ENCODE measurements around the gene CHD9NB.
A peak's percentile ranks its signal among the peaks of the same experiment; 100 is the strongest.
"Not testable (repeated sequence)": the region's sequence is repeated elsewhere in the genome, so short reads cannot be mapped to it uniquely, and the experiment has no call there.

Gene CHD9NB

DNA sequence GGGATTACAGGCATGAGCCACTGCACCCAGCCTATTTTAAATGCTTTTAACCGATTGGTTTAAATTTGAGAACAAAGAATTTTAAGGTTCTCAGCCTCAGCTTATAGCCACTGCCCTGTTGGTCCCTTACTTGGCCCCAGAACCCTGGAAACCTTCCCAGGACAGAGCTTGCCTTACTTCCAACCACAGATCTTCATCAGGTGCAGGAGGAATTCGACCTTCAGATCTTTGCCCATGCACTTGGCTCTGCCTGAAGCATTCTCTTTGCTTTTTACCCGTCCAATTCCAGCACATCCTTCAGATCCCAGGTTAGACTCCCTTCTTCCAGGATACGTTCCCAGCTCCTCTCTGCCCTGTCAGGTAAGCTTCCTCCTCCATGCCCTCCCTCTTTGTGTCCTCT, 29.8 kb upstream of the CHD9NB start:
- DNase-seq: no peak

GRCh38 chr16:53081686-53082407, 29.1 kb upstream of the CHD9NB start:
- DNase-seq: no peak

GRCh38 chr16:53081032-53081424, 28.3 kb upstream of the CHD9NB start:
- DNase-seq: no peak

- DNase-seq: no peak
These were observed 27.8 kb upstream of the CHD9NB start for GRCh38 chr16:53080345-53081031.

DNA sequence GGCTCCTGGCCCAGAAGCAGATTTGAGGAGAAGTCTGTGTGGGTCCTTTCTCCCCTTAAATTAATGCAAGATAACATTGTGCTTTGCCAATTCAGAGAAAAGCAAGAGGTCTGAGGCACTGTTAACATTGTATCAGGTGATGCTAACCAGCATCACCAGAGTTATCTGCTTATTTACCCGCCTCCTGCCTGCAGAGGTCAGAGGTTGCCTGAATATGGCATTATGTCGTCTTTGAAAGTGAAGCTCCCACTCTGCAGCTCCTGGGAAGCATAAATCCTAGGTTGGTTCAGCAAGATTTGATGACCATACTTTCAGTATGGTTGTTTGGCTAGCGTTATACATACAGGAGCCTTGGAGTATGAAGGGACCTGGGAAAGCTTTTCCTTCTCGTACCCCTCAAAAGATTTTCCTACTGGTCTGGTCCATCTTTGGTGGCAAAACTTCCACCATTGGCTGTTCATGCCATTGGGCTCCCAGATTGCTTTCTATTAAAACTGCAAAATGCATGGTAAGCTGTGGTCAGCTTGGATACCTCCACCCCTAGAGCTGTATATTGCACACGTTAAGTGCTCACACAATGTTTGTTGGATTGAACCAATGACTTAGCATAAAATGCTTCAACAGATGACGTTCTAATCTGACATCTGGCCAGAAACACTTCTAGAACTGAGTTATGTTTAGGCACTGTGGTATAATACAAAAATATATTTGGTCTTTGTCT, 26.2 kb upstream of the CHD9NB start:
- DNase-seq: no peak

DNA sequence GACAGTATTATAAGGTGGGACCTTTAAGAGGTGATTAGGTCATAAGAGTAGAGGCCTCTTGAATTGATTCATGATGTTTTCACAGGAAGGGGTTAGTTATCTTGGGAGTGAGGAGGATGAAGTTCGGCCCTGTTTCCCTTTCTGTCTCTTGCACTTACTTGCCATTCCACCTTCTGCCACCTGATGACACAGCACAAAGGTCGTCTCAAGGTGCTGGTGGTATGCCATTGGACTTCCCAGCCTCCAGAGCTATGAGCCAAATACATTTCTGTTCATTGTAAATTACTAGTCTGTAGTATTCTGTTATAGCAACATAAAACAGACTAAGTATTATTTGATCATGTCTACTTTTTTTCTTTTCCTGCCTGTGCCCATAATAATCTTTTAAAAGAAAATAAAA, 25.6 kb upstream of the CHD9NB start:
- DNase-seq: no peak

- not testable (repeated sequence) for DNase-seq
These were observed 22.8 kb upstream of the CHD9NB start for GRCh38 chr16:53075461-53075860.

- not testable (repeated sequence) for DNase-seq
These were observed 21.6 kb upstream of the CHD9NB start for GRCh38 chr16:53074296-53074695.

GRCh38 chr16:53073022-53073421, 20.3 kb upstream of the CHD9NB start:
- DNase-seq: no peak

DNA sequence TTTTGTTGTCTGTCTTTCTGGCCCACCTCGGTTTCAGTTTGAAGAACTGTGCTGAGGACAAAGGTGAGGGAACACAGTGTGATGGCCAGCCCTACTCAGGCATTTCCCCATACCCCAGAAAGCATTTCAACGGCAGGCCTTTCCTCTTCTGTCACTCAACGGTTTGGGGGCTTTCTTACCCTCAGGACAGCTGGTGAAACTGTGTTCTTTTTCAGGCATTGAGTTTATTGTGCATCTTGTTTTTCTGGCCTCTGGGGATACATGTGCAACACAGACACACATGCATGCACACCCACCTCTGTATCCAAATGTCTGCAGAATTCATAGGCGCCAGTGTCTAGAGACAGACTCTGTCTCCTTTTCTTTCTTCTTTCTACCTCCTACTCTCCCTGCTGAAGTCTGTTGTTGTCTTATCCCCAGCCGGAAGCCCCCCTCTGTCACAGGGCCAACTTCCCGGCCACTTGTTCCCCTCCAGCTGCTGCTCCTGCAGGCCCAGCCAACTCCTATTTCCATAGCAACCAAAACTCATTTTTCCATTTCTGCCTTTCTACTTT, 19.1 kb upstream of the CHD9NB start:
- no peak for DNase-seq

GRCh38 chr16:53069772-53070171, 17.1 kb upstream of the CHD9NB start:
- no peak for DNase-seq

- DNase-seq: no peak
These were observed 15.7 kb upstream of the CHD9NB start for GRCh38 chr16:53068423-53068833.

DNA sequence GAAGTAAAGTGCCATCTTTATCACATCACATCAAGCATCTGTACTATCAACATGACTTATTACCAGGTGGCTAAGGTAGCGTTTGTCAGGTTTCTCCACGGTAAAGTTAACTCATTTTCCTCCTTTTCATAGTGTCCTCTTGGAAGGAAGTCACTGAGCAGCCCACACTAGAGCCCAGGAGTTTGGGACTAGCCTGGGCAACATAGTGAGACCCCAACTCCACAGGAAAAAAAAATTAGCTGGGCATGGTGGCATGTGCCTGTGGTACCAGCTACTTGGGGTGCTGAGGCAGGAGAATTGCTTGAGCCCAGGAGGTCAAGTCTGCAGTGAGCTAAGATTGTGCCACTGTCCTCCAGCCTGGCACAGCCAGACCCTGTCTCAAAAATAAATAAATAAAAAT, 15.0 kb upstream of the CHD9NB start:
- no peak for DNase-seq

DNA sequence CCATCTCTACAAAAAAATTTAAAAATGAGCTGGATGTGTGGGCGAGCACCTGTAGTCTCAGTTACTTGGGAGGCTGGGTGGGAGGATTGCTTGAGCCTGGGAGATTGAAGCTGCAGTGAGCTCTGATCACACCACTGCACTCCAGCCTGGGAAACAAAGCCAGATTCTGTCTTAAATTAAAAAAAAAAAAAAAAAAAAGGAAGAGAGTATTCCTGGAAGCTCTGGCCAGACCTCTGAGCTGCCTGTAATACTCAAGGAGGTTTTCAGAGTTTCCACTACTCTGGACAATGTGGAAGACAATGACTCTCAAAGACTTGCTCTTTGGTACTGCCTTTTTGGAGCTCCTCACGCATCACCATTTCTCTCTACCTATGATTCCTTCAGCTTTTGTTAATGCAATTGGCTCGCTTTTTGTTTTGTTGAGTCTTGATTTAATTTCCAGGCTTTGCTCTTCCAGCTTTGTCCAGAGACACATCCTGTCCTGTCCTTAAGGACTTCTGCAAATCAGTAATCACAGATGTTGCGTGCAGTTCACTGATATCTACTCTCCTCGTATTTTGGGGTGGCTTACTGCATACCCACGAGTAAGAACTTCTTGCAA, 12.9 kb upstream of the CHD9NB start:
- no peak for DNase-seq

- no peak for DNase-seq
These were observed 11.4 kb upstream of the CHD9NB start for GRCh38 chr16:53064081-53064578.

GRCh38 chr16:53061701-53062159, 9.0 kb upstream of the CHD9NB start:
- peak in 1 of 2 donors; percentile 23 for DNase-seq

DNA sequence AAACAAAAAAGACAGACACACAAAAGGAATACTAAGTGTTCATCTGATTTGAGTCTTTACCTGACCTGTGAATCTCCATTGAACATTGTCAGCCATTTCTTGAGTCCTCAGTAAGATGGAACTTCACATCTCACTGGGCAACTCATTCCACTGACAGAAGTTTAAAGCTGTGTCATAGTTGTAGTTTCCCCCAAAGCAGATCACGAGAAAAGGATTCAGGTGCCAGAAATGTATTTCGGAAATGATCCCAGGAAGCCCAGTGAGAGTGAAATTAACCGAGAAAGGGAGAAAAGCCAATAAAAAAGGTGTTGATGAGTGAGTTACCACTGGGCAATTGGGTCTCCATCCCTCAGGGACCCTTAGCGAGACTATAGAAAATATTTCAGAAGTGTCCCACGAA, 8.6 kb upstream of the CHD9NB start:
- no peak for DNase-seq

DNA sequence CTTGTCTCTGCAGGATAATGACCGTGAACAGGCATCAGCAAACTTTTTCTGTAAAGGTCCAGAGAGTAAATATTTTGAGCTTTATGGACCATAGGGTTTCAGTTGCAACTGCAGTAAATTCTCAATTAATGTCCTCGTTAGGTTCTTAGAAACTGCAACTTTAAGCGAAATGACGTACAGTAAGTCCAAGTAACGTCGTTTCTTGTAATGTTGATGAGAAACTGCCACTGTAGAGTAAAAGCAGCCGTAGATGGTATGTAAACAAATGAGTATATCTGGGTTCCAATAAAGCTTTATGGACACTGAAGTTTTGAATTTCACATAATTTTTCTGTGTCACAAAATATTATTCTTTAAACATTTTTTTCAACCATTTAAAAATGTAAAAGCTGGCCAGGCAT, 7.0 kb upstream of the CHD9NB start:
- no peak for DNase-seq

DNA sequence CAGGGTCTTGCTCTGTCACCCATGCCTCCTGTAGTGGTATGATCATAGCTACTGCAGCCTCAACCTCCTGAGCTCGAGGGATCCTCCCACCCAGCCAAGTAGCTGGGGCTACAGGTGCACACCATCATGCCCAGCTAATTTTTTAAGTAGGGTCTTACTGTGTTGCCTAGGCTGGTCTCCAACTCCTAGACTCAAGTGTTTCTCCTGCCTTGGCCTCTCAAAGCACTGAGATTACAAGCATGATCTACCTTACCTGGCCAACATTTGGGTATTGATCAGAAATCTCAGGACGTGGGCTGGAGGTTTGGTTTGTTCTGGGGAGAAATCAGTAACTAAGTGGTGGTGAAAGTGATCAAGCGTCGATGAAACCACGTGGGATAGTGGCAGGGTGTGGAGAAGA, 6.2 kb upstream of the CHD9NB start:
- DNase-seq: no peak

DNA sequence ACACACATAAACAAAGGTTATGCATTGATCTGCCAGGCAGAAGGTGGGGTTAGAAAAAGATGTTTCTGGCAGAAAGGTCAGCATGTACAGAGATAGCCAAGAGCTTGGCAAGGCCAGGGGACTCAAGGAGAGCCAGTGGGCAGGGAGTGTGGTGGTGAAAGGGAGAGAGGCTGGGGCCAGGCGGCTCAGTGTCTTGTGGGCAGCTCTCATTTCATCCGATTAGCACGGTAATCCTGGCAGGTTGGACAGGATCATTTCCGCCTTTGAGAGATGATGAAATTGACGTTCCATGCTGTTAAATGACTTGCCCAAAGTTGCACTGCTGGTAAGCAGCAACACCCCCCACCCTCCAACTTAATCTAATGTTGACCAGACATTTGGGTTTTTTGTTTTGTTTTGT, 5.7 kb upstream of the CHD9NB start:
- DNase-seq: no peak

GRCh38 chr16:53057658-53058057, 5.0 kb upstream of the CHD9NB start:
- no peak for DNase-seq

DNA sequence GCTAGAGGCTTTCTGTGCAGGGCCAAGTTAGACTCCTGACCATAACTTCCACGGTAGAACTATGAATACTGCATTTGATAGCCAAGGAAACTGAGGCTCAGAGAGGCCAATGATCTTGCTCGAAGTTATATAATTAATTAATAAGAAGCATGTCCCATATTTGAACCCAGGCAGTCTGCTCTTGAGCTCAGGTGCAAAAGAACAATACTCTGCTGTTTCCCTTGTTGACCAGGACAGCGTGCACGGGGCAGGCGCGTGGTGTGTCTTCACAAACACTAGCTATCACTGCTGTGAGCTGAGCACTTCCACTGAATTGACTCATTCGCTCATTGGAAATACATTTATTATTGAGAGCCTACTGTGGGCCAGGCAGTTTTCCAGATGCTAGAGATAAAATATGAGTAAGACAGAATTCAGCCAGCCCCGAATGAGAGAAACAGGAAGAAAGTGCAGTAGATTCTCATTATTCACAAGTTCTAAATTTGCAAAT, 3.7 kb upstream of the CHD9NB start:
- DNase-seq: no peak
